ENCODE results near the gene SLC35A5.
A peak's percentile ranks its signal among the peaks of the same experiment; 100 is the strongest.
"Not testable (repeated sequence)": the region's sequence is repeated elsewhere in the genome, so short reads cannot be mapped to it uniquely, and the experiment has no call there.

Gene SLC35A5

GRCh38 chr3:112560721-112561483 lies 943 bp upstream of the SLC35A5 start:
- H3K4me3 Mint-ChIP-seq, result peak overlapping the region; percentile 91
- H3K4me1 Mint-ChIP-seq, result peaks cover 17% of the 10 kb centered on the region
- peak; percentile 57 to 87 for DNase-seq (ENCODE audit: low spot score in 2 of 2)
- no peaks in the 10 kb centered on the region for H3K9me3 Mint-ChIP-seq
- peaks cover 40% of the 10 kb centered on the region for H3K36me3 Mint-ChIP-seq
- H3K27ac Mint-ChIP-seq, result peak overlapping the region; percentile 95
- peak; percentile 67 for ATAC-seq

DNA sequence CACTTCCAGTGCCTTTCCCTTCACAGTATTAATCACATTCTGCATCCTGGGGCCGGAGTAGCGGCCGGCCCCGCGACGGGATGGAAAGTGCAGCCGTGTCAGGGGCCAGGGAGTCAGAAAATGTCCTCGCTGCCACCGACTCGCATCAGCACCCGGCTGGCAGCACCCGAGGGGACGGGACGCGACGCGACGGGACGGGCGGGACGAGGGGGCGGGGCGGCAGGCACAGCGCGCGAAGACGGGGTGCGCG lies 436 bp upstream of the SLC35A5 start:
- ATAC-seq (peak; percentile 71), DNase-seq (ENCODE audit: low spot score in 2 of 2) (no peak)
- peak overlapping the region; percentile 91 for H3K4me3 Mint-ChIP-seq
- H3K4me1 Mint-ChIP-seq, result peaks cover 15% of the 10 kb centered on the region
- no peaks in the 10 kb centered on the region for H3K9me3 Mint-ChIP-seq
- H3K27ac Mint-ChIP-seq, result peak overlapping the region; percentile 95
- H3K36me3 Mint-ChIP-seq, result peaks cover 37% of the 10 kb centered on the region

- ATAC-seq; H3K4me3 Mint-ChIP-seq; DNase-seq (ENCODE audit: low spot score in 2 of 2); H3K9me3 Mint-ChIP-seq: not testable (repeated sequence)
- Mint-ChIP-seq H3K36me3 (peaks cover 20% of the 10 kb centered on the region), H3K27ac (peak overlapping the region; percentile 46), H3K4me1 (peaks cover 16% of the 10 kb centered on the region)
Measured at GRCh38 chr3:112564247-112564939, 2.5 kb downstream of the SLC35A5 start.

DNA sequence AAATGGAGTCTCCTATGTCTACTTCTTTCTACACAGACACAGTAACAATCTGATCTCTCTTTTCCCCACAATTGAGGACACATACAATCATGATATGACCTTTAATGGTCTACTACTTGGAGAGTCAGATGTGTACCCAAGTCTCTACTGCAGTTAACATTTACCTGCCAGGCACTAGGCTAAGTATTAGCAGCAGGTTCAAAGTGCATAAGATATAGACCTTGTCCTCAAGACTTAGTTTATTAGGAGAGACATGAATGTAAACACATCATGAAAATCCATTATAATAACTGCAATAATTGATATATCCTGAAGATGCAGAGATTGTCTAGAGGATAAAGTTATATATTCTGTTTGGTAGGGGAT lies 3.1 kb downstream of the SLC35A5 start:
- peaks cover 22% of the 10 kb centered on the region for H3K36me3 Mint-ChIP-seq
- peaks cover 11% of the 10 kb centered on the region for H3K4me1 Mint-ChIP-seq

DNA sequence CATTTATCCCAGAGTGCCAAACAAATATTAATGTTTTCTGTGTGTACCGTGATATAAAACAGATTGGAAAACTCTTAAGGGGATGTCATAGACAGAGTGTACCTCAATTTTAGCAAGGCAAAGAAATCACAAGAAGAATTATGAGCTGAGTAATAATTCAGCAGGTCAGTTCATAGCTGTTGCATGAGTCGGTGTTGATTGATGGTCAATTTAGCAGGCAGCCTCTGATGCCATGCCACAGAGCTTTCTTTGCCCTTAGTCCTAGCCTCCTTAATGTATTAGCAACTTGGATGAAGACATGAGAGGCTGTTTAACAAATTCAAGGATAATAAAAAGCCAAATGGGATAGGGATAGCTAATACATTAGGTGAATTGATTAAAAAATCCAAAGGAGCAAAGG lies 6.8 kb downstream of the SLC35A5 start:
- ATAC-seq, result no peak
- no peak overlapping the region for H3K4me3 Mint-ChIP-seq
- no peak for DNase-seq (ENCODE audit: low spot score in 2 of 2)
- peaks cover 39% of the 10 kb centered on the region for H3K36me3 Mint-ChIP-seq
- peaks cover 6% of the 10 kb centered on the region for H3K4me1 Mint-ChIP-seq
- H3K9me3 Mint-ChIP-seq, result no peaks in the 10 kb centered on the region
- no peak overlapping the region for H3K27ac Mint-ChIP-seq

More for the DNA sequence above, 3.1 kb downstream of the SLC35A5 start:
- H3K4me3 Mint-ChIP-seq, result no peak overlapping the region
- DNase-seq (ENCODE audit: low spot score in 2 of 2) (no peak), ATAC-seq (no peak)
- no peaks in the 10 kb centered on the region for H3K9me3 Mint-ChIP-seq
- no peak overlapping the region for H3K27ac Mint-ChIP-seq

GRCh38 chr3:112569265-112569664 lies 7.4 kb downstream of the SLC35A5 start:
- no peak for DNase-seq (ENCODE audit: low spot score in 2 of 2)
- H3K9me3 Mint-ChIP-seq, result no peaks in the 10 kb centered on the region
- H3K4me1 Mint-ChIP-seq, result peaks cover 6% of the 10 kb centered on the region
- peaks cover 45% of the 10 kb centered on the region for H3K36me3 Mint-ChIP-seq
- no peak overlapping the region for H3K4me3 Mint-ChIP-seq
- no peak overlapping the region for H3K27ac Mint-ChIP-seq
- ATAC-seq, result no peak

GRCh38 chr3:112572701-112573100 lies 10.9 kb downstream of the SLC35A5 start:
- ATAC-seq (no peak), DNase-seq (ENCODE audit: low spot score in 2 of 2) (no peak)
- Mint-ChIP-seq H3K9me3 (no peaks in the 10 kb centered on the region), H3K4me3 (no peak overlapping the region), H3K4me1 (no peaks in the 10 kb centered on the region), H3K27ac (no peak overlapping the region), H3K36me3 (peaks cover 61% of the 10 kb centered on the region)

GRCh38 chr3:112579232-112579631 lies 17.4 kb downstream of the SLC35A5 start:
- H3K36me3 Mint-ChIP-seq, result peaks cover 46% of the 10 kb centered on the region
- no peaks in the 10 kb centered on the region for H3K9me3 Mint-ChIP-seq
- H3K4me3 Mint-ChIP-seq, result no peak overlapping the region
- no peak overlapping the region for H3K27ac Mint-ChIP-seq
- no peaks in the 10 kb centered on the region for H3K4me1 Mint-ChIP-seq
- ATAC-seq (no peak), DNase-seq (ENCODE audit: low spot score in 2 of 2) (no peak)

GRCh38 chr3:112579697-112580096 lies 17.9 kb downstream of the SLC35A5 start:
- H3K9me3 Mint-ChIP-seq, result no peaks in the 10 kb centered on the region
- H3K4me3 Mint-ChIP-seq, result no peak overlapping the region
- DNase-seq (ENCODE audit: low spot score in 2 of 2), result no peak
- no peaks in the 10 kb centered on the region for H3K4me1 Mint-ChIP-seq
- H3K36me3 Mint-ChIP-seq, result peaks cover 47% of the 10 kb centered on the region
- no peak for ATAC-seq
- H3K27ac Mint-ChIP-seq, result peak overlapping the region; percentile 29

DNA sequence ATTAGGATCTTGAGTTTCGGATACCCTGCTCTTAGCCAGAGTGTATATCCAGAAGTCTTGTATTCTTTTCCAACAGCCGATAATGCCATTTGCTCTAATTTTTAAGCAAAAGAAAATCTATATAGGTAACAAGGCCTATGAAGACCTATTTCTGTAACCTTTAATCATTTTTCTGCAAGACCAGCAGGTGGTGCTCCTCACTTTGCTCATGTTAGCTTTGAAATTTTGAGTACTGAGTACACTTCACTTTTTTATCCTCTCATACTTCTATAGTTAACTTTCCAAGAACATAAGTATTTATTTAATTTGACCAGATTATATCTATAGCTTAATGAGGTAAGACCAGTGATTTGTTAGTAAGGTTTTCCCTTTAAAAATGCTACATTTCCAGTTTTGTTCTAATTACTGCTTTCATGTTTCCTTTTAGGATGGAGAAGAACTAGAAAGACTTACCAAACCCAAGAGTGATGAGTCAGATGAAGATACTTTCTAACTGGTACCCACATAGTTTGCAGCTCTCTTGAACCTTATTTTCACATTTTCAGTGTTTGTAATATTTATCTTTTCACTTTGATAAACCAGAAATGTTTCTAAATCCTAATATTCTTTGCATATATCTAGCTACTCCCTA lies 20.5 kb downstream of the SLC35A5 start:
- H3K9me3 Mint-ChIP-seq, result no peaks in the 10 kb centered on the region
- H3K36me3 Mint-ChIP-seq, result peaks cover 47% of the 10 kb centered on the region
- DNase-seq (ENCODE audit: low spot score in 2 of 2), result no peak
- no peak overlapping the region for H3K4me3 Mint-ChIP-seq
- no peaks in the 10 kb centered on the region for H3K4me1 Mint-ChIP-seq
- H3K27ac Mint-ChIP-seq, result no peak overlapping the region
- ATAC-seq, result peak; percentile 58

DNA sequence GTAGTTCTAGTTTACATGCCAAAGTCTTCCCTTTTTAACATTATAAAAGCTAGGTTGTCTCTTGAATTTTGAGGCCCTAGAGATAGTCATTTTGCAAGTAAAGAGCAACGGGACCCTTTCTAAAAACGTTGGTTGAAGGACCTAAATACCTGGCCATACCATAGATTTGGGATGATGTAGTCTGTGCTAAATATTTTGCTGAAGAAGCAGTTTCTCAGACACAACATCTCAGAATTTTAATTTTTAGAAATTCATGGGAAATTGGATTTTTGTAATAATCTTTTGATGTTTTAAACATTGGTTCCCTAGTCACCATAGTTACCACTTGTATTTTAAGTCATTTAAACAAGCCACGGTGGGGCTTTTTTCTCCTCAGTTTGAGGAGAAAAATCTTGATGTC lies 21.3 kb downstream of the SLC35A5 start:
- H3K36me3 Mint-ChIP-seq, result peaks cover 47% of the 10 kb centered on the region
- ATAC-seq (no peak), DNase-seq (ENCODE audit: low spot score in 2 of 2) (no peak)
- no peak overlapping the region for H3K27ac Mint-ChIP-seq
- no peak overlapping the region for H3K4me3 Mint-ChIP-seq
- H3K9me3 Mint-ChIP-seq, result no peaks in the 10 kb centered on the region
- no peaks in the 10 kb centered on the region for H3K4me1 Mint-ChIP-seq

GRCh38 chr3:112585782-112586181 lies 23.9 kb downstream of the SLC35A5 start:
- no peaks in the 10 kb centered on the region for H3K9me3 Mint-ChIP-seq
- peaks cover 41% of the 10 kb centered on the region for H3K36me3 Mint-ChIP-seq
- DNase-seq (ENCODE audit: low spot score in 2 of 2) (no peak), ATAC-seq (no peak)
- H3K4me3 Mint-ChIP-seq, result no peak overlapping the region
- H3K27ac Mint-ChIP-seq, result no peak overlapping the region
- no peaks in the 10 kb centered on the region for H3K4me1 Mint-ChIP-seq

GRCh38 chr3:112587336-112587735 lies 25.5 kb downstream of the SLC35A5 start:
- no peaks in the 10 kb centered on the region for H3K4me1 Mint-ChIP-seq
- ATAC-seq (no peak), DNase-seq (ENCODE audit: low spot score in 2 of 2) (no peak)
- H3K27ac Mint-ChIP-seq, result no peak overlapping the region
- no peak overlapping the region for H3K4me3 Mint-ChIP-seq
- peaks cover 34% of the 10 kb centered on the region for H3K36me3 Mint-ChIP-seq
- H3K9me3 Mint-ChIP-seq, result no peaks in the 10 kb centered on the region

GRCh38 chr3:112593258-112593657 lies 31.4 kb downstream of the SLC35A5 start:
- ATAC-seq (no peak), DNase-seq (ENCODE audit: low spot score in 2 of 2) (no peak)
- H3K4me3 Mint-ChIP-seq, result no peak overlapping the region
- H3K4me1 Mint-ChIP-seq, result no peaks in the 10 kb centered on the region
- peaks cover 3% of the 10 kb centered on the region for H3K9me3 Mint-ChIP-seq
- no peaks in the 10 kb centered on the region for H3K36me3 Mint-ChIP-seq
- H3K27ac Mint-ChIP-seq, result no peak overlapping the region

DNA sequence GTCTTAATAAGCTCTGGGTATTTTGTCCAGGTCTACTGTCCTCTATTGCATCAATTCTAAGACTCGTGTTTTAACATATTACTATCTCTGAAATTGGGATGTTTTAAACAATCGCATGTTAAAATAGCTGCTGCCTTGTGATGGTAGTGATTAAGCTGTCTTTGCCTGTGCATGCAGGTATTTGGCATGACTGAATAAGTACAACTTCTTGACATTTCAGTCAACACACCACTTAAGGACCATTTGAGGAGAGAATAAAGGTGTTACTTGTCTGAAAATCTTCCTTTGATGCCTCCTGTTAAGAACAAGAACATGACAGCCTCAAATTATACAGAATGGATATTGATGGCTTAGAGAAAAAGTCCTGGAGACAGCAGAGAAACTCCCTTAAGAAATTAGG lies 33.0 kb downstream of the SLC35A5 start:
- ATAC-seq (no peak), DNase-seq (ENCODE audit: low spot score in 2 of 2) (no peak)
- Mint-ChIP-seq H3K27ac (no peak overlapping the region), H3K4me3 (no peak overlapping the region), H3K36me3 (no peaks in the 10 kb centered on the region), H3K4me1 (no peaks in the 10 kb centered on the region), H3K9me3 (peaks cover 3% of the 10 kb centered on the region)

- Mint-ChIP-seq H3K27ac (no peak overlapping the region), H3K36me3 (no peaks in the 10 kb centered on the region), H3K4me3 (no peak overlapping the region), H3K4me1 (peaks cover 9% of the 10 kb centered on the region), H3K9me3 (peaks cover 1% of the 10 kb centered on the region)
- DNase-seq (ENCODE audit: low spot score in 2 of 2), result no peak
- no peak for ATAC-seq
Measured at GRCh38 chr3:112597945-112598344, 36.1 kb downstream of the SLC35A5 start.
